ENCODE results near the gene TMEM150B.

TMEM150B gene

GRCh38 chr19:55325172-55325571 is at the start of gene TMEM150B:
Gene TMEM150B (minus strand): TSS chr19:55325341. CDS start chr19:55321036, 4,305 bp downstream.
- peak; percentile 86 for DNase-seq

- DNase-seq, result no peak
These were observed 49.0 kb upstream of the TMEM150B start for GRCh38 chr19:55373993-55374757.

GRCh38 chr19:55373306-55373992 is 48.3 kb upstream of the TMEM150B start:
- DNase-seq, result no peak

- DNase-seq, result no peak
These were observed 47.4 kb upstream of the TMEM150B start for GRCh38 chr19:55372316-55373081.

GRCh38 chr19:55370305-55370988 is 45.3 kb upstream of the TMEM150B start, which contains the start of gene IL11:
Gene IL11 (minus strand): TSS chr19:55370463. CDS start chr19:55370310, 153 bp downstream.
- no peak for DNase-seq

- no peak for DNase-seq
These were observed 44.6 kb upstream of the TMEM150B start for GRCh38 chr19:55369653-55370304.

- peak; percentile 54 for DNase-seq
These were observed 43.8 kb upstream of the TMEM150B start for GRCh38 chr19:55368701-55369563.

GRCh38 chr19:55368106-55368505 is 43.0 kb upstream of the TMEM150B start:
- no peak for DNase-seq

- DNase-seq, result no peak
These were observed 41.6 kb upstream of the TMEM150B start for GRCh38 chr19:55366790-55367189.

GRCh38 chr19:55365964-55366363 is 40.8 kb upstream of the TMEM150B start:
- no peak for DNase-seq

- DNase-seq, result no peak
These were observed 40.1 kb upstream of the TMEM150B start for GRCh38 chr19:55365245-55365644.

GRCh38 chr19:55362990-55363716 is 38.0 kb upstream of the TMEM150B start, which contains the start of gene GARIN5B:
Gene GARIN5B (minus strand): TSS chr19:55363260. CDS start chr19:55363066, 194 bp downstream.
- no peak for DNase-seq

- DNase-seq, result no peak
These were observed 37.2 kb upstream of the TMEM150B start for GRCh38 chr19:55362174-55362989.

GRCh38 chr19:55360902-55361301 is 35.8 kb upstream of the TMEM150B start:
- no peak for DNase-seq

GRCh38 chr19:55358943-55359908 is 34.1 kb upstream of the TMEM150B start:
- no peak for DNase-seq

GRCh38 chr19:55358493-55358892 is 33.4 kb upstream of the TMEM150B start:
- no peak for DNase-seq

GRCh38 chr19:55355213-55355821 is 30.2 kb upstream of the TMEM150B start:
- no peak for DNase-seq

- no peak for DNase-seq
These were observed 29.6 kb upstream of the TMEM150B start, which contains the start of gene COX6B2 for GRCh38 chr19:55354698-55355212. Gene COX6B2 (minus strand): TSS chr19:55354719. CDS start chr19:55354521, 198 bp downstream.
